Raji (cell line): ENCODE measurements around the gene DDX25.

Source experiments
- POLR2A ChIP-seq: IDR thresholded peaks from 2 replicates; pipeline ENCODE4 v1.6.1; 2011; ENCODE audit warnings: low read depth, low read length, control low read depth; ENCODE audit not compliant: insufficient read depth

Gene DDX25

DNA sequence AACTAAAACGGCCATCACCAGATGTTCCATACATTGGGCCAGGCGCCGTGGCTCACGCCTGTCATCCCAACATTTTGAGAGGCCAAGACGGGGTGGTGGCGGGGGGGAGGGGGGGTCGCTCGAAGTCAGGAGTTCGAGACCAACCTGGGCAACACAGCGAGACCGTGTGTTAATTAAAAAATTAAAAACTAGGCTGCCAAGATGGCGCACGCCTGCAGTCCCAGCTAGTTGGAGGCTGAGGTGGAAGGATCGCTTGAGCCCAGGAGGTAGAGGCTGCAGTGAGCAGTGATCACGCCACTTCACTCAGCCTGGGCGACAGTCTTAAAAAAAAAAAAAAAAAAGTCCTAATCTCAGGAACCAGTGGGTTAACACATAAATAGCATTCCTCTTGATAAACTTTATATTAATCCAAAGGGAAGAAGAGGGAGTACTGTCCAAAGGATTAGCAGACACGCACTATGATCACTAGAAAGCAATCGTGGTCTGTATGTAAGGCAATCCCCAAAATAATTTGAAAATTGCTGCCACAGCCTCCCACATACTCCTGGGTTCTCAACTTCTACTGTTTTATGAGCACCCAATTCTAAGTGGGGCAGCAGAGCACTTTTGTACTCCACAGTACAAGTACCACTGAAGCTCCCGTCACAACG, 1.9 kb upstream of the DDX25 start:
- TF ChIP-seq POLR2A, result no peak

DNA sequence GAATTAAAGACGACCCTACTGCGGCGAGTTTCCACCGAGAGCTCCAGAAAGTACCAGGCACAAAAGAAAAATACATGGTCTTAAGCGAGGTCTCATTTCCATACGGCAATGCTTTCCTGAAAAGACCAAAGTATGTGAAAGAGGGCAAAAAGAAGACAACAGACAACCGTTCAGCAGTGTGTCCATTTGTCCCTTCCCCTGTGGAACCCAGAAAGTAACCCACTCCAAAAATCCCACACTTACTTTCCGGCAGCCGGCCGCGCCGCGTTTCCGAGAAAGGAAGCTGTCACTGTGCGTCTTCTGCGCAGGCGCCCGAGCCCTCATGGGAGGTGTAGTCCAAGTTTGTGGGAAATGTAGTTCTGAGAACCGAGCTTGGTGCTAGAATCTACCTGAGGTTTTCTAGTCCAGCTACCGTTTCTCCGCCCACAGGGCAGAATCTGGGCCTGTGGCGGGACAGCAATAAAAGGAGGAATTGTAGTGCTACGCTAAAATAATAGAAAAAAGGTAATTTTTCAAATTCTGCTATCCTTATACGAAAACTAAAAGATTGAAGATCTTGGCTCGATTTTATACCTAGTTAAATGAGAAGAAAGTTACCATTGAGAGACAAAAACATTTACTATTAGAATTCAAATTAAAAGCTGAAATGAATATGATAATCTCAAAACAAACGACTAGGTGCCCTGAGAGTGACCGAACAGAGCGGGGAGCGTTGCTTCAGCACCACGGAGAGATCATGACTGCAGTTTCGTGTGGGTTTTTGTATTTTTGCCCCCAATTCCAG, 1.2 kb upstream of the DDX25 start, which contains the start of gene PUS3:
TSS of gene PUS3 (minus strand) at position 280 of the 784 bp plus-strand sequence. CDS start 6,922 bp downstream, outside the sequence.
- TF ChIP-seq POLR2A, result peak; percentile 88

DNA sequence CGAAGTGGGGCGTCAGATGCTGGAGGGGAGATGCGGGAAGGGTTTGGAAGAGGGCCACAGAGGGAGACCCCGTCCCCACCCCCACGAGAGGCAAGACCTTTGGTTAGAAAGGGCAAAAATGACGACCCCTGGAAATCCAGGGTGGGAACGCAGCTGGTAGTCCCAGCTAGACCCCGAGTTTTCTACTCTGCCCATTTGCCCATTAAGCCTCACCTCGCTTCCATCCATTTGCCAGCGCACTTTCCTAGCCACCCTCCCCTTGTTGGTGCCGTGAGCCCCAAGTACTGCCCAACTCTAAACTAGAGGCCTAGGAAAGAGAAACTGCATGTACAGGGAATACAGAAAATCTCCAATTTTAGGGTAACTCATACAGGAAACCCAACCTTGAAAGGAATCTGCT, 370 bp downstream of the DDX25 start:
- TF ChIP-seq POLR2A, result no peak

DNA sequence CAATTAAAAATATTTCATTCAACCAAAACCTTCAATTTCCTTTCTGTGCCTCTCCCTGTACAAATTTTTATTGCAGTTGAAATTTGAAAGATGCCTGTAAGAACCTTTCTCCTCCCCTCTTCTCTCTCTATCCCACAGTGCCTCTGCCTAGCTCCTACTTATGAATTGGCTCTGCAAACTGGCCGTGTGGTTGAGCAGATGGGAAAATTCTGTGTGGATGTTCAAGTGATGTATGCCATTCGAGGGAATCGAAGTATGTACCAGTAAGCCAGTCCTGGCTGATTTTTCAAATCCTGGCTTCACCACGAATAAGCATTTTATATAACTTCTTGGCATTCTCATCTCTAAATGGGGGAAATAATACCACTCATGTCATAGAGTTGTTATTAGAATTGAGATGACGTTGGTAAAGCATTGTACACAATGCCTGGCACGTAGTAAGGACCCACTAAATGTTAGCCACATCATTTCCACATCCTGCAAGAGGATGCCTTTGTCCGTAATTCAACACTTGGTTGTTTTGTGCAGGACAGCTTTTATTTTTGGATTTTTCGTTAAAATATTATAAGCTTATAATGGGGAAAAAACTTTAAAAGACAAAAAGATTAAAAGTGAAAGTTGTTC, 6.0 kb downstream of the DDX25 start:
- TF ChIP-seq POLR2A, result no peak

DNA sequence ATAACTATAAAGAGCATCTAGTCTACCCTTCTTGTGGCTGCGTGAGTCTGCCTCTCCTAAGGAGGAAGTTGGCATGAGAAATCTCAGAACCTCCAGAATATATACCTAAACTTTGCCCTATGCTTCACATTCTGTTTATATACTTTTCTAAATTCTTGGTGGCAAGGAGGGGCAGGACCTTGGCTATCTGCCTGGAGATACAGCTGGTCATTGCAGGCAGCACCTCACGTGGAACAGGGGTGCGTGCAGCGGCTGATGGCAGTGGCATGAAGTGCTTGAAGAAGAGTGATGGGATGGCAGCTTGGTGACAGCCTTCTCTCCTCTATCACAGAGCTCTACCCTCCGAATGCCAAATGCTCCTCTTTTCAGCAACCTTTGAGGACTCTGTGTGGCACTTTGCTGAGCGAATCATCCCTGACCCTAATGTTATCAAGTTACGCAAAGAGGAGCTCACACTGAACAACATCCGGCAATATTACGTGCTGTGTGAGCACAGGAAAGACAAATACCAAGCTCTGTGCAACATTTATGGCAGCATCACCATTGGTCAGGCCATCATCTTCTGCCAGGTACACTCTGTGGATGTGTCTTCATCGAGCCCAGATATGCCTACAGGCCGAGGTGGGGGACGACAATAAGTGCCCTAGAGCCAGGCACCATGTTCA, 12.5 kb downstream of the DDX25 start:
- no peak for TF ChIP-seq POLR2A

DNA sequence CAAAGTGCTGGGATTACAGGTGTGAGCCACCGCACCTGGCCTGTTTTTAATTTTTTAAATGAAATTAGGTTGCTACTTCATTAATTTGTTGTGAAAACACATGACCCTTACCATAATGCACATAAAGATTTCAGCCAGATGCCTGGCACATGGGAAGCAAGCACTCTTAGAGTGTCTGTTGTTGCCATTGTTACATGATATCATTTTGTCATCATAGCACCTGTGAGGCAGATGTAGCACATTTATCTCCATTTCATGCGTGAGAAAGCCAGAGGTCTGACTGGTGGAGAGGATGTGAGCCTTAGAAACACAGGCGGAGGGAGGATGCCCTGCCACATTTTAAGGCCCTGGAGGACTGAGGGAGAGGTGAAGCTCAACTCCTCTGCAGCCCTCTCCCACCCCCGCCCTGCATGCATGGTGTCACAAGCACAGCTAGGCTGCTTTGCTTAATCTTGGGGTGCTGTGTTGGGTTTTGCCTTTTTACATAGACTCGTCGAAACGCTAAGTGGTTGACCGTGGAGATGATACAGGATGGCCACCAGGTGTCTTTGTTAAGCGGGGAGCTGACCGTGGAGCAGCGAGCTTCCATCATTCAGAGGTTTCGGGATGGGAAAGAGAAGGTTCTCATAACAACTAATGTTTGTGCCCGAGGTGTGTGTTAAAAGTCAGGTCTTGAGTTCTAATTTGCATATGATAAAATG, 14.0 kb downstream of the DDX25 start:
- no peak for TF ChIP-seq POLR2A

DNA sequence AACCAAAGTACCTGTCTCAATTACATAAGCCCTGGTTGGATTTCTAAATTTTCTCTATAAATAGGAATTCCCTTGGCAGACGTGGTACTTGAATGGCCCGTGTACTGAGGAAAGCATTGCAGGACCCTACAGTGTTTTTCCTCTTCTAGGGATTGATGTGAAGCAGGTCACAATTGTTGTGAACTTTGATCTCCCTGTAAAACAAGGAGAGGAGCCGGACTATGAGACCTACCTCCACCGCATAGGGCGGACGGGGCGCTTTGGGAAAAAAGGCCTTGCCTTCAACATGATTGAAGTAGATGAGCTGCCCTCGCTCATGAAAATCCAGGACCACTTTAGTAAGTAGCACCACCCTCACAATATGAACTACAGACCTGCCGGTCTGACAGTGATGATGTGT, 16.7 kb downstream of the DDX25 start:
- TF ChIP-seq POLR2A, result no peak

DNA sequence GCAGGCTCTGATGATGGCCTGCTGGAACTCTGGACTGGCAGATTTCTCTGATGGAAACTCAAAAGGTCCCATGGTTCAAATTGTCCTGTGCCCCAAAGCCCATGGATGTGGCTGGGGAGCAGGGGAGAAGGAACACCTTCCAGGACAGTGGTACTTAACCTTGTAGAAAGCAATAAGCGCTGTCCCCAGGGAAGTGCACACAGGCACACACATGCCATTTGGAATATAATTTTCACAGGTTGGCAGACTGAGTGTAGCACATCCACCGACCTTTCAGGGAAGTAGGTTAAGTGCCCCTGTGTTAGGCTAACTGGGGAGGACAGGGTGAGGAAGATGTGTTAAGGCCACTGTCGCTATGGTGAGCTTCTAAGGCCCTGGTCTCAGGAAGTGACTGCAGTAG, 17.8 kb downstream of the DDX25 start:
- TF ChIP-seq POLR2A, result no peak

DNA sequence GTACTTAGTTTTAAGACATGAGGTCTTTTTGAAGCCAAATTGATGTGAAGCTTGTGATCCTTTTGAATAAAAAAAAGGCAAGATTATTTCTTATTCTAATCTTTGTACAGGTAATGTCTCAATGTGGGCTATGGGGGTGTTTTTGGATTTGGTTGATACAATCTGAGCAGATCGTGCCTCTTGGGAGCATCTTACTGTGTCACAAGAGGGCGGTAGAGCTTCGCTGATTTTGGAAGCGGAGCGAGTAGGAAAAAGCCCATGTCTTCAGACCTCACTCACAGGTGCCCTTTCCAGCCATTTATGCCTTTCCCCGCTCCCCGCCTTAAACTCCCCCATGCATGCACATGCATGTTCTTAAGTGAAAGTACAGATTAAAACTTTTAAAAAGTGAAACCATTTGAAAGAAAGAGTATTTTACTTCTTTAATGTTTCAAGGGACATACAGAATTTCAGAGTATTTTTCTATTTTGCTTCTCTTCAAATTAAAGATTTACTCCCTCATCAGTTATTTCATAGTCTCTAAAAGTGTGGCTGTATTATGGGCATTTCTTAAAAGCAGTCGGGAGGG, 18.8 kb downstream of the DDX25 start:
- TF ChIP-seq POLR2A, result no peak

DNA sequence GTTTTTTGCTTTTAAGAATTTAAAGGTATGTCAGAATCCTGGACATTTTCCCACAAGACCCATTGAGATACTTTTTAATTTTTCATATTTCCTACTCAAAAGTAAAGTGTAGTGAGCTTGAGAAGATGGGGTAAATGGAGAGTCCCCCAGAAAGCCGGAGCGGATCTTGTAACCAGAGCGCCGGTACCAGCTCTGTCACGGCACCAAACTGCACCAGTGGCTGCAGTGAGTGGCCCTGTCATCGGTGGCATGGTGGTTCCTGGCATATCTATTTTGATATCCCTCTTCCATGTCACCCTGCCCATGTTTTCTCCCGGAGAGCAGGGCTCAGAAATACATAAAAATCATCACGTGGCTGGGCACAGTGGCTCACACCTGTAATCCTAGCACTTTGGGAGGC, 19.3 kb downstream of the DDX25 start:
- no peak for TF ChIP-seq POLR2A

DNA sequence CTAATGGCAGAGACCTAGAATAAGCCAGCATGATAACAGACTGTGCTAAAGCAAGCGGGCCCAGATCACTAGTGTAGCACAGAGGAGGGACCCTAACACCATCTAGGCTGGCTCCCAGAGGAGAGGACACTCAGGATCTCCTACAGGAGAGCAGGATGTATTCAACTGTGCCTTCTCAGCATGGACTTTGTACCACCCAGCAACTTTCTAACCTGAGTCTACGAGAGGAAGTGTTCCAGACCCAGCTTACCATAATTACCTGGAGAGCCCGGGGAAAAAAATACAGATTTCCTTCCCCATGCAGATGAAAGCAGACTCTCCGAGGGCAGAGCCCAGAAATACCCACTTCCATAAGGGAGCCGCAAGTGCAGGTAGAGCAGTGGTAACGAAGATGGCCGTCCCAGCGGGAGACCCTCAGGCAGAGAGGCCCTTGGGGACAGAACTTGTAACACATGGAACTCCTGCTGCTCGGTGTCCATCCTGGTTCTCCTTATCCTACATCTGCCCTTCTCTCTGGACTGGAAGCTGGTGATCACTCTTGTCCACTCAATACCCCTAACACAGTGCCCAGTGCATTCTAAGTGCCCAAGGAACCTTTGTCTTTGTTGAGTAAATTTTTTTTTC, 20.2 kb downstream of the DDX25 start:
- no peak for TF ChIP-seq POLR2A

DNA sequence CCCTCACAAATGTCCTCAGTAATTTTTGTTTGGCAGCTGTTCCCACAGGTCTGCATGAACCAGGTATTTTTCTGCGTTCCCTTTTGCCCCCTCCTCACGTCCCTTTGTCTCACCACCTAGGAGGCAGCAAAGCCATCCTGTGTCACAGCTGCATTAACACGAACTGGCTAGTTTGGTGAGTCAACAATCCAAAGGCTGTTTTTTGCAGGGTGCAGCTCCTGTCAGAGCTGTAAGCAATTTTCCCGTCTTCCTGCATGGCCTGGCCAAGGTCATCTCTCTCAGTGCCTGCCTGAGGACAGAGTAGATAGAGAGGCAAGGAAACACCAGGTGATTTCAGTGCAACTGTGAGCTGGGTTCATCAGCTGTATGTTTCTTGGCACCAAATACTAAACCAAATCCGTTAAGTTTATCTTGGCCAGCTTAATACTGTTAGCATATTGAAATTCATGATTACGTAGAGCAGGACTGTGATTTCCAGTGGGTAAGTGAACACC, 21.0 kb downstream of the DDX25 start:
- no peak for TF ChIP-seq POLR2A

DNA sequence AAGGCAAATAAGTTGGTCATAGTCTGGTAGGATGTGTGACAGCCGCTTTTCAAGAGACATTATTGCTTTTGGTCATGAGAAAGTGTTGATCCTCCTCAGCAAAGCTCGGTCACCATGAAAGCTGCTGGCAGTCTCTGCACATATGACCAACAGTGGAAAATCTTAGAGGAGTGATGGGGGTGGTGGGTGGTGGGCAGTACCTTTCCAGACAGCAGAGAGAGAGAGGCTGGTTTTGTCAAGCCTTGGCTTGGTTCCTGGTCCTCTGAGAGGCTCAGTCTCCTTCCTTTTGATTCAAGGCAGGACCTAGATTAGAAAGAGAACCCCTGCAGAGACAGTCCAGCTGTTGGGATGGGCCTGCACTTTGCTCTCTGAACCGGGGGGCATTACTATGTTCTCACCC, 21.5 kb downstream of the DDX25 start:
- no peak for TF ChIP-seq POLR2A

DNA sequence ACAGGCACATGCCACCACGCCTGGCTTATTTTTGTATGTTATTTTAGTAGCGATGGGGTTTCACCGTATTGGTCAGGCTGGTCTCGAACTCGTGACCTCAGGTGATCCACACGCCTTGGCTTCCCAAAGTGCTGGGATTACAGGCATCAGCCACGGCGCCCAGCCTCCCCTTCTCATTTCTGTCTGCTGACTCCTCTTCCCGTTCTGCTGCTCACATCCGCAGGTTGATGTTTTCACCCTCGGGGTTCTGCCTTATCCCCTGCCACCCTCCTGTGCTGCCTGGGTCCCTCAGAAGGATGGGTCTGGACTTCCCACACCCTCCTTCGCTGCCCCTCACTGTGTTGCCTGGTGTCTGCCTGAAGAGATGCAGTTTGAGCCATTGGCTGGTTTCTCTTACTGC, 22.4 kb downstream of the DDX25 start:
- TF ChIP-seq POLR2A, result no peak
